GM18511 (cell line): ENCODE measurements around the gene FSHR.

Source experiments
- ATAC-seq: cut with Tn5 transposase; IDR thresholded peaks from one replicate; pipeline ENCODE4 v1.9.1; 2021; ENCODE audit warnings: mild to moderate bottlenecking, moderate library complexity; ENCODE audit not compliant: unreplicated experiment

FSHR gene

DNA sequence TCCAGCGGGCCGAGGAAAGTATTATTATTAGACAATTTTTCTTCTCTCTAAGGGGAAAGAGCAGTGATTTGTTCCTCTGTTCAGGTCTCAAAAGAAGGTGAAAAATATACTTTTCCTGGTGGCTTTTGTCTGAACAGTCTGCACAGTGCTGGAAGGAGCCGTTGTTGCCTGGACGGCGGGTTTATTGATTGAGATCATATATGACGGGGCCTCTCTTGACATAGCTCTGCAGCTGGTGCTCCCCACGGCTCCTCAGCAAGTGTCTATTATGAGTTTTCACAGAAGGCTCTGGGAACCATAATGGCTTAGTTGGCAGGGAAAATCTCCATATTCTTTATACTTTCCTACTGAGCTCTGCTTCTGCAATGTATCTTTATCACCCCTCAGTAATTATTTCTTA lies 42.9 kb downstream of the FSHR start:
- ATAC-seq, result no peak

- ATAC-seq, result no peak
Observed at GRCh38 chr2:49111006-49111405, 43.3 kb downstream of the FSHR start.

GRCh38 chr2:49110571-49110970 lies 43.7 kb downstream of the FSHR start:
- ATAC-seq, result no peak

GRCh38 chr2:49108851-49109250 lies 45.5 kb downstream of the FSHR start:
- no peak for ATAC-seq

DNA sequence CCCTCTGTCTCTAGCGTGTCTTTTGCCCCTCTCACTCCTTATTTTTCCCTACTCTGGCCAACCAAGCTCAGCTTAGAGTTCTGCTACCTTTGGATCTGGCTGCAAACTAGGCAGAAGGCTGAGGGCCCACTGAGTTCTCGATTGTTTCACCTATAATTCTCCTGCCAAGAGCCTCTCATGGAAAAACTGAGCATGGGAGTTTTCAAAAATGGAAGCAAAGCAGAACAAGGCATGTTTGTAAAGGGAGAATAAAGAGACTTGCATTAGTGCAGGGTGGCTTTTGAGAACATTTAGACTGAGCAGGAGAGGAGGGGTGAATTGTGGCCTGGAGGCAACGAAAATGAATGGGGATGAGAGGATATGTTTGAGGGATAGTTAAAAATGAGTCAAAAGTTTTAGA lies 45.9 kb downstream of the FSHR start:
- ATAC-seq, result no peak

DNA sequence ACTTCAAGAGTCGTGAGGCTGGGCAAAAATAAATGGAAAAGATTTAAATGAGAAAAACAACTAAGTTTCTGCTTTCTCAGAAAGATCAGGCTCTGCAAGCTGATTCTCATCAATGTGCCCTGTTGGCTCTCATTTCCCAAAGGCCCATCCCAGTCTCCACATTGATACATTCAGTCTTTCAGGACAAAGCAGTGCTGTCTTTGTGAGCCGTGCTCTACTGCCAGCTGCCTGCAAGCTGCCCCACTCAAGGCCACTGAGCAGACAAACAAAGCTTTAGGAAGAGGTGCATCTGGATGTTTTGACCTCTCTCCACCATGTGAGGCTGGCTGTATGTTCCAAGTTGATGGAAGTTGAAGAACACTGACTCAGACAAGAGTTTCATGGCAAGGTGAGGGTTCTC lies 48.8 kb downstream of the FSHR start:
- ATAC-seq, result no peak

DNA sequence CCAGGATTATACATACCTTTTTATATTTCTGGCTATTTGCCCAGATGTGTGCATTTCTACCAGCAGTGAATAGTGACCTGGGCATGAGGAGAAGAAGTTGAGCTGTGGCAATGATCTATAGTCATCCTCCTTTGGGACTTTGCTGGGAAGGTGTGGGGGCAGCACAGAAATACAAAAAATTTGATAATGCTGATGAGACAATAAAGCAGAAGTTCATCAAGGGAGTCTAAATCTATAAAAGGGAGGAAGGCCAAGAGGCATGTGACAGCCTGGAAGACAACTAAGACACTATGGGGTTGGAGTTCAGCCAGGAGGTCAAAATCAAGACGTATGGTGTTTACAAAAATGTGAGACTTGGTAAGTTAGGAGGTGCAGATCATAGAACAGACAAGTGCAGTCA lies 52.2 kb downstream of the FSHR start:
- no peak for ATAC-seq

GRCh38 chr2:49080681-49081080 lies 73.6 kb downstream of the FSHR start:
- no peak for ATAC-seq

DNA sequence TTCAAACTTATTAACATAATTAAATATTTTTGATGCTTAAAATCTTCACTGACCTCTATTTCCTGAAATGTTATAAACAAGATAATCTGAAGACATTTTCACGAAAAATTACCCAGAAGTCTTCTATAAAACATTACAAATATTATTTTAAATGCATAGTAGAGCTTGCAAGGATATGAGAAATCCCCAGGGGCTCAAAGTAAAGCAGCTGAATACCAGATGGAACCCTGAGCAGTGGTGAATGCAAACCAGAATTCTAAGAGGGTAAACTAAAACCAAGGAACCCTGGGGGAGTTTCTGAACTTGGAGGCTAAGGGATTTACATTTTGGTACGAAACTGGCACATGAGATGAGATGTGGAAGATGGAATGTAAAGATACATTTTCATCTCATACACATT lies 83.6 kb downstream of the FSHR start:
- ATAC-seq, result no peak

- ATAC-seq, result no peak
Observed at GRCh38 chr2:49069829-49070228, 84.5 kb downstream of the FSHR start.

DNA sequence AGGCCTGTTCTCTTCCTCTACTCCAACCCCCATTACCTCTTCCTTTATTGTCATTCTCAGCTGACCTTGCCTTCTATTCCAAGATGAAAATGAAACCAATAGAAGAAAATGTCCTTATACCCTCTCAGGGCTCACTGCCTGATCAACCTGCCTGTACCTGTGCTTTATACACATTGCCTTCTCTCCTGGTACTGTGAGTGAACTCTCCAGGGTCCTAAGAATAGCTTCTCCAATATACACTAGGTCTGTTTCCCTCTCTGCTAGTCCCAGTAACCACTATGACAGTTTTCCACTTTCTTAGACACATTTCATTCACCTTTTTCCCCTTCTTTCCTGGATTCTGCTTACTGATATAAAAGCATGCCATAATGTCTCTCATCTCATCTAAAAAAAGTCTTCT lies 85.7 kb downstream of the FSHR start:
- ATAC-seq, result no peak

GRCh38 chr2:49067971-49068370 lies 86.3 kb downstream of the FSHR start:
- no peak for ATAC-seq

DNA sequence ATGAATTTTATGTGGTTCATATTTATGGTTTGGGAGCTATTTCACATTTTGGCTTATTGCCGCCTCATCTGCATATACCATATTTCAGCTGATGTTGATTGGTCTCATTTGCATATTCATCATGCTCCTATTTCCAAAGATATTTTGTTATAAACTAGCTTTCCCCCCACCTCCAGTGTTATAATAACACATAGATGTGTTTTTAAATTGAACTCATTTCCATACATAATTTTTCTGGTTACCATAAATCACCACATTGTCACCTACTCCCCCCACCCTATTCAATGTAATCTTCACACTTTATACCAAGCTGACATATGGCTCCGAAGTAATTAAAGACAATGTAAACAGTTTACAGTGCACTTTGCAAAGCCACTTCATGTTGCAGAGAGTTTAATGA lies 101.2 kb downstream of the FSHR start:
- no peak for ATAC-seq

DNA sequence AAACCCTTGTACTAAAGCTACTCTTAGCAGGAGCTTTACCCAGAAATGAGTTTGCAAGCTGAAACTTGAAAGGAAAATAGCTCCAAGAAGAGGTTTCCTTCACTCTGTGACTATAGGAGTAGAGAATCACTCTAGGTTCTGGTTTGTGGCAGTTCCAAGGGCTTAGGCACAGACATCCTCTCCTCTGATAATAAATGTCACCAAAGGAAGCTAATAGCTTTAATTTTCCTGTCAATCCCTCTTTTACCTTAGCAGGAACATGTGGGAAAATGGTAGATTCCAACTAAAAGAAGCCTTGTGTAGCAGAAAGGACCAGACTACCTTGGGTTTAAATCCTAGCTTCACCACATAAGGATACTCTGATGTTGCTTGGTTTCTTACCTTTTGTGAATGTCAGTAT lies 104.0 kb downstream of the FSHR start:
- ATAC-seq, result no peak

- no peak for ATAC-seq
Observed at GRCh38 chr2:49049161-49049560, 105.2 kb downstream of the FSHR start.

GRCh38 chr2:49045083-49045482 lies 109.2 kb downstream of the FSHR start:
- ATAC-seq, result no peak

DNA sequence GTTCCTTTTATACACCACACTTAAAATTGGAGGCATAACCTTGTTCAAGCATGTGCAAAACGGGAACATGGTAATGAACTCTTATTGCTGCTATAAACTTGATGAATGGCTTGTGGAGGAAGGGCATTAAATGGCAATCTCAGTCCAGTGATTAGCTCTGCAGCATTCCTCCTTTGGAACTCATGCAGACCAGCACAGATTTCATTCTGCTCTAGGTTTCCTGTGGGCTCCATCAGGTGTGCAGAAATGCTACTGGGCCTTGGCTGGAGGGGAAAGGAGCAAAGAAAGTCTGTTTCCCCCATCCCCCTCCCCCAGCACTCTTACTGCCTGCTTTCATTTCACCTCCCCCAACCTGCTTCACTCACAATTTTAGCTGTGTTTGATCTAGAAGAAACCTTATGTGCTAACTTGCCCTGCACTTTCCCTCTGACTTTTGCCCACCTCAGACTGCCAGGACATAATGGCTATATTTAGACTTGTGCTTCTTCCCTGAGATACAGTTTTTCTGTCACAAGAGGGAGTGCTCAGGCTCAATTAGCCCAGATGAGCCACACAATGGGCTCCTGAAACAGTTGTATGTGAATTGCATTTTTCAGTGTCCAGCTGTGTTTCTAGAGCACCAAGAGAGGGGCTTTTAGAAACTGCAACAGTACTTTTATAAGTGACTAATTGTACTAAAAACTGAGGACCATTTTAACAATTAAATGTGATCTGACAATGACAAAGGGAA lies 109.8 kb downstream of the FSHR start:
- ATAC-seq, result no peak

- ATAC-seq, result no peak
Observed at GRCh38 chr2:49043405-49043982, 110.8 kb downstream of the FSHR start.

- peak; percentile 56 for ATAC-seq
Observed at GRCh38 chr2:49042488-49042887, 111.8 kb downstream of the FSHR start.

DNA sequence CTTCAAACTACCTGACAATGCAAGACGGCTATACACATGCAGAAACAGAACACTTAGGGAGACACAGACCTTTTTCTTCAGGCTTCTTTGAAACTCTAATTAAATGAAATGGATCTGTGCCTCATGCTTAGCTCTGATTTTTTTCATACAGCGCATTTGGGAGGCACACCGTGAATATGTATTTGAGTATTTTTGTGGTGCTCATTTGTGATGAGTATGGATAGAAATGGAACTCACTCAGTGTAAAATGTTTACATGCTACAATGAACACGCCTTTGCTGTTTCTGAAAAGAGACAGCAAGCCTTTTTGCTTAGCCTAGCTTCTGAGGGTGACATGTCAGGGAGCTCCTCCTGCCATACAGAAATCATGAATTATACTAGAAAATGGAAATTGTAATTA lies 113.3 kb downstream of the FSHR start:
- no peak for ATAC-seq

- no peak for ATAC-seq
Observed at GRCh38 chr2:49037197-49037596, 117.1 kb downstream of the FSHR start.

- ATAC-seq, result no peak
Observed at GRCh38 chr2:49035481-49035880, 118.8 kb downstream of the FSHR start.
